Nephron (organoid): Measurements from ENCODE around the gene ACTRT2.

Source experiments
- H3K27ac Mint-ChIP-seq, 3 experiments: 2 replicates each; pipeline ENCODE4 v1.8.0; 2020; ENCODE audit warnings: mixed read lengths in 3 of 3, mild to moderate bottlenecking in 2 of 3, moderate library complexity in 1 of 3
- H3K27me3 Mint-ChIP-seq: 2 replicates; pipeline ENCODE4 v1.8.0; 2021; ENCODE audit warnings: low read depth, mild to moderate bottlenecking, moderate library complexity, mixed read lengths
- H3K36me3 Mint-ChIP-seq: 2 replicates; pipeline ENCODE4 v1.8.0; 2020; ENCODE audit warnings: low read depth, mixed read lengths
- H3K4me1 Mint-ChIP-seq: 2 replicates; pipeline ENCODE4 v1.8.0; 2020; ENCODE audit warnings: mixed read lengths
- H3K4me3 Mint-ChIP-seq, 3 experiments: 2 replicates each; pipeline ENCODE4 v1.8.0; 2020; ENCODE audit warnings: mild to moderate bottlenecking in 3 of 3, mixed read lengths in 3 of 3, moderate library complexity in 2 of 3
- H3K9me3 Mint-ChIP-seq: 2 replicates; pipeline ENCODE4 v1.8.0; 2020; ENCODE audit warnings: mixed read lengths
- CTCF ChIP-seq, 3 experiments: fragments of 200-600 bp; sonication (generic); IDR thresholded peaks; one replicate each; pipeline ENCODE4 v1.5.0; 2021; ENCODE audit warnings: antibody characterized with exemption in 3 of 3; ENCODE audit not compliant: unreplicated experiment in 3 of 3

ACTRT2 gene

GRCh38 chr1:3016641-3017439, 4.4 kb upstream of the ACTRT2 start:
- H3K4me3 Mint-ChIP-seq: no peak overlapping the region
- no peak for TF ChIP-seq CTCF (IDR thresholded peaks at IDR 0.05; ENCODE audit: unreplicated experiment in 3 of 3)

GRCh38 chr1:3017440-3018050, 3.7 kb upstream of the ACTRT2 start:
- Mint-ChIP-seq H3K4me3 (no peak overlapping the region), H3K36me3 (no peaks in the 10 kb centered on the region), H3K4me1 (peaks cover 5% of the 10 kb centered on the region), H3K27me3 (peaks cover 43% of the 10 kb centered on the region), H3K27ac (no peak overlapping the region), H3K9me3 (peaks cover 2% of the 10 kb centered on the region)
- TF ChIP-seq CTCF (IDR thresholded peaks at IDR 0.05; ENCODE audit: unreplicated experiment in 3 of 3): no peak

More at GRCh38 chr1:3016641-3017439, 4.4 kb upstream of the ACTRT2 start:
- no peak overlapping the region for H3K27ac Mint-ChIP-seq
- peaks cover 49% of the 10 kb centered on the region for H3K27me3 Mint-ChIP-seq
- peaks cover 9% of the 10 kb centered on the region for H3K4me1 Mint-ChIP-seq
- H3K36me3 Mint-ChIP-seq: no peaks in the 10 kb centered on the region
- peaks cover 7% of the 10 kb centered on the region for H3K9me3 Mint-ChIP-seq

GRCh38 chr1:3018051-3018471, 3.2 kb upstream of the ACTRT2 start:
- TF ChIP-seq CTCF (IDR thresholded peaks at IDR 0.05; ENCODE audit: unreplicated experiment in 3 of 3): no peak
- no peak overlapping the region for H3K4me3 Mint-ChIP-seq

GRCh38 chr1:3018576-3018975, 2.7 kb upstream of the ACTRT2 start:
- Mint-ChIP-seq H3K36me3 (no peaks in the 10 kb centered on the region), H3K4me1 (no peaks in the 10 kb centered on the region), H3K27ac (no peak overlapping the region), H3K4me3 (no peak overlapping the region), H3K9me3 (peaks cover 2% of the 10 kb centered on the region), H3K27me3 (peaks cover 39% of the 10 kb centered on the region)
- no peak for TF ChIP-seq CTCF (IDR thresholded peaks at IDR 0.05; ENCODE audit: unreplicated experiment in 3 of 3)

More at GRCh38 chr1:3018051-3018471, 3.2 kb upstream of the ACTRT2 start:
- H3K4me1 Mint-ChIP-seq: peaks cover 4% of the 10 kb centered on the region
- peaks cover 2% of the 10 kb centered on the region for H3K9me3 Mint-ChIP-seq
- H3K27ac Mint-ChIP-seq: no peak overlapping the region
- H3K36me3 Mint-ChIP-seq: no peaks in the 10 kb centered on the region
- H3K27me3 Mint-ChIP-seq: peaks cover 41% of the 10 kb centered on the region

DNA sequence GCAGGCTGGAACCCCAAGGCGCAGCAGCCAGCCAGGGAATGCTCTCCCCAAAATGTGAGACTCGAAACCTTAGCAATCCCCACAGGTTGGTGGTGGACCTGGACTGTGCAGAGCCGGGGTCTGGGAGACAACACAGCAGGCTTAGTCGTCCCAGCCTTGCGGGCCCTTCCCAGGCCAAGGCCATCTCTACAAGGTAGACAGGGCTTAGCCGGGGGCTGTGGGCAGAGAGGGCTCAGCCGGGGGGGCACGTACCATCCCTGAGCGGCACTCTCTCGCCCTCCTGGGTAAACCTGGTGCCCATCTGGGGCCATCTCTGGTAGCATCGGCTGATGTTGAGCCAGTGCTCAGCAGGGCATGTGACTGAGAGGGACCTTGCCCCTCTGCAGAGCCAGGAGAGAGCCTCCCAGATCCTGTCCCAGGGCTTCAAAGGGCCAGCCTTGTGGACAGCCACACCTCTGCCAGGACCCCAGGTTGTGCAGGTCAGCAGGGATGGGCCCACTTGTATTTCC, 2.2 kb upstream of the ACTRT2 start:
- Mint-ChIP-seq H3K9me3 (peaks cover 2% of the 10 kb centered on the region), H3K4me1 (no peaks in the 10 kb centered on the region), H3K27ac (no peak overlapping the region), H3K4me3 (no peak overlapping the region), H3K27me3 (peaks cover 39% of the 10 kb centered on the region), H3K36me3 (no peaks in the 10 kb centered on the region)
- no peak for TF ChIP-seq CTCF (IDR thresholded peaks at IDR 0.05; ENCODE audit: unreplicated experiment in 3 of 3)
